ENCODE data around the gene TRMU. TPM values are rescaled to one million over a fixed set of nuclear protein-coding genes. Genes with fewer than 3 reads are reported as not detected.

TRMU gene
- total and polyA plus RNA-seq, 2 experiments from 2014 or later, result 38.0 to 40.9 TPM

DNA sequence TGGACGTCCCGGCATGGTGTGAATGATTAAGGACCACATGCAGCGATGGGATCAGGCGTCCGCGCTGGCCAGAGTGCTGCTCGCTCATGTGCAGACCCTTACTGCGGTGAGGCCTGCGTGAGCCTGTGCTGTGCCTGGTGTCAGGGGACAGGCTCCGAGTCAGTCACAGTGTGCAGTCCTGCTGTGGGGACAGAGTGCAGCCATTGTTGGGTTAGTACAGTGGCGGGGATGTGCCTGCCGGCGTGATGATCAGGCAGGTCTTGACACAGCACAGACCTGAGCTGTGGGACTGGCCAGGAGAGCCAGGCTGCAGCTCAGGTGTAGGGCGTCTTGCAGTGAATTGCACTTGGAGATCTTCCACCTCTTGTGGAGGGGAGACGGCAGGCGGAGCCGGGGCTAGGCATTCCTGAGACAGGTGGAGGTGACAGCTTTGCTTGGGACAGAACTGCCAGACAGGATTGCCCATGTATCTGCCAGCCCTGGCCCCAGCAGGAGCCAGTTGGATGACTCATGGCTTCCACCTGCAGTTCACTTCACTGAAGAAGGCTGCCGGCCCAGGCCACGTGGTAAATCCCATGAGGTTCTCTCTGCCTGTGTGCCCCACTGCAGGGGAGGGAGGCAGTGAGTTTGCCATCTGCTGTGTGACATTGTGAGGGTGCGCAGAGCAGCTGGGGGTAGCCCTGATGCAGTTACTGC is 17.3 kb downstream of the TRMU start:
- no peak for TF ChIP-seq EZH2 (IDR thresholded peaks at IDR 0.05; ENCODE audit: borderline replicate concordance)
- TF ChIP-seq EZH2phosphoT487 (IDR thresholded peaks at IDR 0.05; ENCODE audit: low read depth, severe bottlenecking, unreplicated experiment), result no peak
- no peak for TF ChIP-seq CTCF (IDR thresholded peaks at IDR 0.05; ENCODE audit: poor library complexity)
- Histone ChIP-seq H3K27me3 (no peaks in the 10 kb centered on the region), H3K79me2 (no peaks in the 10 kb centered on the region), H3K36me3 (replicated peaks; ENCODE audit: insufficient read depth, low read depth) (no peaks in the 10 kb centered on the region), H3K27ac (no peak overlapping the region), H4K20me1 (ENCODE audit: insufficient read depth, poor library complexity, severe bottlenecking) (peaks cover 9% of the 10 kb centered on the region), H3K9me3 (ENCODE audit: low read depth) (no peaks in the 10 kb centered on the region), H3K4me1 (ENCODE audit: insufficient read depth) (no peaks in the 10 kb centered on the region), H3K4me3 (no peak overlapping the region), H2AFZ (no peak overlapping the region), H3K9me2 (replicated peaks; ENCODE audit: insufficient read depth) (no peaks in the 10 kb centered on the region), H3K4me2 (no peak overlapping the region)
- peak; percentile 58 for DNase-seq (ENCODE audit: low spot score)
- WGBS (ENCODE audit: low lambda C conversion rate, missing lambda C conversion rate), result 90% methylated on average over 20 of the region's 20 CpGs

DNA sequence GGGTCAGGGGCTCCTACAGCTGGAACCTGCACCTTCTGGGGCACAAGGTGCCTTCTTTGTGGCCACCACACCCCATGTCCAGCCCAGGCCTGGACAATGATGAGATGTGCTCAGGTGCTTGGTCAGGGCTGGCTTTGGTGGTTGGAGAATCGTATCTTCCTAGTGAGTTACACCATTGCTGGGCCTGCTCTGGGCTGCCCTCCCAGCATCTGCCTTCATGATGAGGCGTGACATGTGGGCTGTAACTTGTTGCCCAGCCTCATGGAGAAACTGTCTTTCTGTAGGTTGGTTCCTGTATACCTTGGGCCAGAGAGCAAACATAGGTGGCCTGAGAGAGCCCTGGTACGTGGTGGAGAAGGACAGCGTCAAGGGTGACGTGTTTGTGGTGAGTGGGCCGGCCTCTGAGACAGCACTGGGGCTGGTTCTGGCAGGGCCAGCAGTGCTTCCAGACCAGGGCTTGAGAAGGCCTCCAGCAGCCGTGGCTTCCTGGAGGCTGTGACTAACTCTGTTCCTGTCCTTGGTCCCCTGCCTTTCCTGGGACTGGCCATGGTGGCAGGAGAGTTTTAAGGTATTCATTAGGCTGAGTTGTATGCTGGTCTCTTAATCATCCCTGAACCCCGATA is 18.1 kb downstream of the TRMU start:
- Histone ChIP-seq H3K4me1 (ENCODE audit: insufficient read depth) (no peaks in the 10 kb centered on the region), H3K9me2 (replicated peaks; ENCODE audit: insufficient read depth) (no peaks in the 10 kb centered on the region), H3K4me3 (no peak overlapping the region), H2AFZ (no peak overlapping the region), H3K27me3 (no peaks in the 10 kb centered on the region), H3K79me2 (no peaks in the 10 kb centered on the region), H3K4me2 (no peak overlapping the region), H3K27ac (no peak overlapping the region), H3K36me3 (replicated peaks; ENCODE audit: insufficient read depth, low read depth) (no peaks in the 10 kb centered on the region), H3K9me3 (ENCODE audit: low read depth) (no peaks in the 10 kb centered on the region), H4K20me1 (ENCODE audit: insufficient read depth, poor library complexity, severe bottlenecking) (peaks cover 9% of the 10 kb centered on the region)
- DNase-seq (ENCODE audit: low spot score), result no peak
- TF ChIP-seq EZH2 (IDR thresholded peaks at IDR 0.05; ENCODE audit: borderline replicate concordance) (no peak), EZH2phosphoT487 (IDR thresholded peaks at IDR 0.05; ENCODE audit: low read depth, severe bottlenecking, unreplicated experiment) (no peak), CTCF (IDR thresholded peaks at IDR 0.05; ENCODE audit: poor library complexity) (no peak)
- 94% methylated on average over 8 of the region's 8 CpGs for WGBS (ENCODE audit: low lambda C conversion rate, missing lambda C conversion rate)

- WGBS (ENCODE audit: low lambda C conversion rate, missing lambda C conversion rate), result 92% methylated on average over 21 of the region's 21 CpGs
These were observed 18.9 kb downstream of the TRMU start for GRCh38 chr22:46354176-46354992.

More at GRCh38 chr22:46354176-46354992, 18.9 kb downstream of the TRMU start:
- no peaks in the 10 kb centered on the region for H3K79me2 ChIP-seq
- H3K4me2 ChIP-seq, result no peak overlapping the region
- no peaks in the 10 kb centered on the region for H3K9me2 ChIP-seq (replicated peaks; ENCODE audit: insufficient read depth)
- H2AFZ ChIP-seq, result no peak overlapping the region
- no peak for DNase-seq (ENCODE audit: low spot score)
- H3K36me3 ChIP-seq (replicated peaks; ENCODE audit: insufficient read depth, low read depth), result no peaks in the 10 kb centered on the region
- no peak overlapping the region for H3K4me3 ChIP-seq
- no peak overlapping the region for H3K27ac ChIP-seq
- H3K27me3 ChIP-seq, result no peaks in the 10 kb centered on the region
- H4K20me1 ChIP-seq (ENCODE audit: insufficient read depth, poor library complexity, severe bottlenecking), result peaks cover 9% of the 10 kb centered on the region
- H3K4me1 ChIP-seq (ENCODE audit: insufficient read depth), result no peaks in the 10 kb centered on the region
- TF ChIP-seq EZH2 (IDR thresholded peaks at IDR 0.05; ENCODE audit: borderline replicate concordance) (no peak), EZH2phosphoT487 (IDR thresholded peaks at IDR 0.05; ENCODE audit: low read depth, severe bottlenecking, unreplicated experiment) (no peak), CTCF (IDR thresholded peaks at IDR 0.05; ENCODE audit: poor library complexity) (no peak)
- H3K9me3 ChIP-seq (ENCODE audit: low read depth), result no peaks in the 10 kb centered on the region

Measured in hepatocyte (in vitro differentiated cells).